CD14-positive monocyte (primary cell): ENCODE data around the gene BSN. TPM values are rescaled to one million over a fixed set of nuclear protein-coding genes. Genes with fewer than 3 reads are reported as not detected.

ENCODE experiments used
- DNase-seq, 3 donors: peaks; one replicate each; pipeline ENCODE4 v3.0.0-alpha.2; 2011 to 2022
- H2AFZ ChIP-seq: 2 replicates; pipeline ENCODE4 v1.6.0; 2012; ENCODE audit warnings: mild to moderate bottlenecking, low read depth, low read length, inconsistent platforms; ENCODE audit not compliant: insufficient read depth, poor library complexity, severe bottlenecking
- H3K27ac ChIP-seq, 2 donors: 1 replicate in 1 of 2; 2 replicates in 1 of 2; pipeline ENCODE4 v1.5.1; 2012 to 2013; ENCODE audit warnings: low read length in 2 of 2, control low read depth in 1 of 2, inconsistent platforms in 1 of 2, low read depth in 1 of 2, mild to moderate bottlenecking in 1 of 2
- H3K27me3 ChIP-seq, 2 donors: one replicate each; pipeline versions ENCODE4 v1.6.0 to v1.6.1; 2011 to 2013; ENCODE audit warnings: low read length in 2 of 2; ENCODE audit not compliant: control insufficient read depth in 2 of 2, insufficient read depth in 2 of 2
- H3K36me3 ChIP-seq, 2 donors: replicated peaks in 1 of 2; 1 replicate in 1 of 2; 2 replicates in 1 of 2; pipeline versions ENCODE4 v1.5.1 to v1.6.1; 2012 to 2013; ENCODE audit warnings: low read length in 2 of 2, control low read depth in 1 of 2, inconsistent platforms in 1 of 2, mild to moderate bottlenecking in 1 of 2; ENCODE audit not compliant: insufficient read depth in 2 of 2, control insufficient read depth in 1 of 2
- H3K4me1 ChIP-seq, 2 donors: 1 replicate in 1 of 2; 2 replicates in 1 of 2; pipeline versions ENCODE4 v1.5.1 to v1.6.1; 2012 to 2013; ENCODE audit warnings: low read length in 2 of 2, control low read depth in 1 of 2, inconsistent platforms in 1 of 2, mild to moderate bottlenecking in 1 of 2, moderate library complexity in 1 of 2; ENCODE audit not compliant: insufficient read depth in 2 of 2, control insufficient read depth in 1 of 2
- H3K4me2 ChIP-seq: replicated peaks from 2 replicates; pipeline ENCODE3; 2012; ENCODE audit warnings: low read length, moderate library complexity, mild to moderate bottlenecking; ENCODE audit not compliant: poor library complexity, severe bottlenecking; ENCODE audit errors: extremely low read depth
- H3K4me3 ChIP-seq, 3 experiments: fragments of 200-600 bp in 1 of 3; sonication (generic) in 1 of 3; replicated peaks in 1 of 3; 1 replicate in 2 of 3; 2 replicates in 1 of 3; pipeline ENCODE4 v1.5.1; 2011 to 2013; ENCODE audit warnings: low read length in 3 of 3, mild to moderate bottlenecking in 3 of 3, control low read depth in 2 of 3, low read depth in 2 of 3, inconsistent platforms in 1 of 3, moderate library complexity in 1 of 3
- H3K79me2 ChIP-seq: 2 replicates; pipeline ENCODE4 v1.6.0; 2012; ENCODE audit warnings: mild to moderate bottlenecking, control low read depth, inconsistent platforms, low read length, moderate library complexity; ENCODE audit not compliant: insufficient read depth
- H3K9ac ChIP-seq: 2 replicates; pipeline ENCODE4 v1.6.0; 2017; ENCODE audit warnings: low read length, mild to moderate bottlenecking; ENCODE audit not compliant: insufficient read depth, poor library complexity, severe bottlenecking
- H3K9me3 ChIP-seq, 2 donors: replicated peaks in 1 of 2; 1 replicate in 1 of 2; 2 replicates in 1 of 2; pipeline versions ENCODE4 v1.5.1 to v1.6.1; 2012 to 2013; ENCODE audit warnings: low read length in 2 of 2, control low read depth in 1 of 2; ENCODE audit not compliant: control insufficient read depth in 1 of 2, insufficient read depth in 1 of 2
- H4K20me1 ChIP-seq: 2 replicates; pipeline ENCODE4 v1.6.0; 2012; ENCODE audit warnings: mild to moderate bottlenecking, low read length, control low read depth, moderate library complexity; ENCODE audit not compliant: insufficient read depth
- H3K27ac Mint-ChIP-seq, 7 donors: one replicate each; pipeline ENCODE4 v1.8.0; 2020; ENCODE audit warnings: mild to moderate bottlenecking in 7 of 7, mixed read lengths in 7 of 7, moderate library complexity in 6 of 7, inconsistent platforms in 2 of 7
- H3K27me3 Mint-ChIP-seq, 3 donors: one replicate each; pipeline ENCODE4 v1.8.0; 2021 to 2022; ENCODE audit warnings: low read depth in 3 of 3, mild to moderate bottlenecking in 3 of 3, mixed read lengths in 3 of 3, moderate library complexity in 3 of 3, inconsistent platforms in 1 of 3
- H3K36me3 Mint-ChIP-seq, 2 donors: one replicate each; pipeline ENCODE4 v1.8.0; 2020; ENCODE audit warnings: mixed read lengths in 2 of 2, inconsistent platforms in 1 of 2, mild to moderate bottlenecking in 1 of 2
- H3K4me1 Mint-ChIP-seq: one replicate; pipeline ENCODE4 v1.8.0; 2020; ENCODE audit warnings: mild to moderate bottlenecking, mixed read lengths
- H3K4me3 Mint-ChIP-seq, 2 donors: one replicate each; pipeline ENCODE4 v1.8.0; 2020; ENCODE audit warnings: mild to moderate bottlenecking in 2 of 2, mixed read lengths in 2 of 2, moderate library complexity in 1 of 2
- H3K9me3 Mint-ChIP-seq, 7 donors: one replicate each; pipeline ENCODE4 v1.8.0; 2020 to 2022; ENCODE audit warnings: mixed read lengths in 7 of 7, mild to moderate bottlenecking in 6 of 7, moderate library complexity in 6 of 7, inconsistent platforms in 2 of 7
- WGBS: methylation state at CpG from one replicate; pipeline ENCODE4 v1.1.5; 2013; ENCODE audit warnings: missing lambda C conversion rate; ENCODE audit not compliant: insufficient coverage; 5-methylcytosine and 5-hydroxymethylcytosine counted together
- intact Hi-C, 2 donors: fragments of 100-400 bp; cut with micrococcal nuclease; formaldehyde crosslinking; loops; one replicate each; pipeline versions ENCODE4 v1.15.0 to v1.15.1; 2023
- polyA plus RNA-seq, 3 donors: library from polyadenylated mRNA; depleted of rRNA in 1 of 3; unstranded in 2 of 3; stranded (reverse) in 1 of 3; fragments of 300-500 nt in 2 of 3; fragments of >200 nt in 1 of 3; fragmentation: Illumina TruSeq in 2 of 3; gene quantifications; 1 replicate in 2 of 3; 2 replicates in 1 of 3; pipeline ENCODE4 v1.2.3, GENCODE V29; 2012 to 2021
- TF ChIP-seq, protein P1 (sequence below): fragments of 200-600 bp; IDR thresholded peaks from one replicate; pipeline ENCODE4 v1.8.0; 2022; ENCODE audit warnings: antibody characterized with exemption, mild to moderate bottlenecking

BSN gene
- polyA plus RNA-seq, 3 donors, result not detected

GRCh38 chr3:49652218-49652902 is 98.1 kb downstream of the BSN start:
- Mint-ChIP-seq H3K4me1 (peaks cover 4% of the 10 kb centered on the region), H3K27ac (no peak overlapping the region), H3K4me3 (no peak overlapping the region), H3K9me3 (no peaks in the 10 kb centered on the region), H3K36me3 (no peaks in the 10 kb centered on the region), H3K27me3 (peaks cover 0 to 4% (median 2%) of the 10 kb centered on the region in 3 donors)
- H3K36me3 ChIP-seq, result no peaks in the 10 kb centered on the region
- no peak overlapping the region for H3K9ac ChIP-seq
- H3K9me3 ChIP-seq, result no peaks in the 10 kb centered on the region
- DNase-seq, result no peak
- intact Hi-C loops, result no loop called here
- no peak overlapping the region for H2AFZ ChIP-seq
- no peak overlapping the region for H3K27ac ChIP-seq
- TF ChIP-seq, protein P1, sequence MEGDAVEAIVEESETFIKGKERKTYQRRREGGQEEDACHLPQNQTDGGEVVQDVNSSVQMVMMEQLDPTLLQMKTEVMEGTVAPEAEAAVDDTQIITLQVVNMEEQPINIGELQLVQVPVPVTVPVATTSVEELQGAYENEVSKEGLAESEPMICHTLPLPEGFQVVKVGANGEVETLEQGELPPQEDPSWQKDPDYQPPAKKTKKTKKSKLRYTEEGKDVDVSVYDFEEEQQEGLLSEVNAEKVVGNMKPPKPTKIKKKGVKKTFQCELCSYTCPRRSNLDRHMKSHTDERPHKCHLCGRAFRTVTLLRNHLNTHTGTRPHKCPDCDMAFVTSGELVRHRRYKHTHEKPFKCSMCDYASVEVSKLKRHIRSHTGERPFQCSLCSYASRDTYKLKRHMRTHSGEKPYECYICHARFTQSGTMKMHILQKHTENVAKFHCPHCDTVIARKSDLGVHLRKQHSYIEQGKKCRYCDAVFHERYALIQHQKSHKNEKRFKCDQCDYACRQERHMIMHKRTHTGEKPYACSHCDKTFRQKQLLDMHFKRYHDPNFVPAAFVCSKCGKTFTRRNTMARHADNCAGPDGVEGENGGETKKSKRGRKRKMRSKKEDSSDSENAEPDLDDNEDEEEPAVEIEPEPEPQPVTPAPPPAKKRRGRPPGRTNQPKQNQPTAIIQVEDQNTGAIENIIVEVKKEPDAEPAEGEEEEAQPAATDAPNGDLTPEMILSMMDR, result no peak
- WGBS, result 91% methylated on average over 28 of the region's 36 CpGs
- no peak overlapping the region for H3K4me2 ChIP-seq
- peaks cover 0 to 5% of the 10 kb centered on the region in 2 donors for H3K4me1 ChIP-seq
- no peaks in the 10 kb centered on the region for H4K20me1 ChIP-seq
- no peaks in the 10 kb centered on the region for H3K79me2 ChIP-seq
- H3K27me3 ChIP-seq, result peaks cover 0 to 2% of the 10 kb centered on the region in 2 donors
- H3K4me3 ChIP-seq, result no peak overlapping the region

GRCh38 chr3:49652903-49653415 is 98.7 kb downstream of the BSN start:
- Histone ChIP-seq H3K4me3 (no peak overlapping the region), H2AFZ (no peak overlapping the region), H3K27me3 (peaks cover 0 to 2% of the 10 kb centered on the region in 2 donors), H3K9ac (no peak overlapping the region), H4K20me1 (no peaks in the 10 kb centered on the region), H3K27ac (no peak overlapping the region), H3K9me3 (no peaks in the 10 kb centered on the region), H3K4me1 (peaks cover 0 to 5% of the 10 kb centered on the region in 2 donors), H3K79me2 (no peaks in the 10 kb centered on the region), H3K4me2 (no peak overlapping the region), H3K36me3 (no peaks in the 10 kb centered on the region)
- Mint-ChIP-seq H3K27me3 (peaks cover 0 to 4% (median 2%) of the 10 kb centered on the region in 3 donors), H3K27ac (no peak overlapping the region), H3K4me1 (peaks cover 4% of the 10 kb centered on the region), H3K36me3 (no peaks in the 10 kb centered on the region), H3K9me3 (no peaks in the 10 kb centered on the region), H3K4me3 (no peak overlapping the region)
- TF ChIP-seq, protein P1, result no peak
- intact Hi-C loops, result no loop called here
- DNase-seq, result no peak
- WGBS, result 96% methylated on average over 15 of the region's 21 CpGs
